GM18870 (cell line): ENCODE results near the gene SP100.
A peak's percentile ranks its signal among the peaks of the same experiment; 100 is the strongest.
"Not testable (repeated sequence)": the region's sequence is repeated elsewhere in the genome, so short reads cannot be mapped to it uniquely, and the experiment has no call there.

Experiments used
- ATAC-seq: cut with Tn5 transposase; IDR thresholded peaks from one replicate; pipeline ENCODE4 v1.9.1; 2021; ENCODE audit warnings: moderate library complexity; ENCODE audit not compliant: unreplicated experiment

SP100 gene

GRCh38 chr2:230418341-230419016 is 2.5 kb downstream of the SP100 start:
- no peak for ATAC-seq

- no peak for ATAC-seq
These were observed 3.2 kb downstream of the SP100 start for GRCh38 chr2:230419181-230419580.

DNA sequence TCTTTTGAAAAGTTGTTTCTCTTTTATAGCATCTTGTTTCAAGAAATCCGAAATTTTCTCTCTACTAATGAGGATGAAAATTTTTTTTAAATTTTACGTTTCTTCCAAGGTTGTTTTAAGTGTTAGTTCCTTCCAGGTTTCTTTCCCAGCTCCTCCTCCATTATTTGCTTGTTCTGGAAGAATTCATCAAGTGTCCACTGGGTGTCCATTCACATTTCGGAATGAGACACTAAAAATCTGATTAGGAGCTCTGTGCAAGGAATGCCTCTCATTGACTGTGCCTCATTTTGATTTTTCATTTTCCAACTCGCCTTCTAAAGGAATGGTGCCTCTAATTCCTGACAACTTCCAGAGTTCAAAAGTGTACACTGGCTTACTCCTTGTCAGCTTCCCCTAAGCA is 6.1 kb downstream of the SP100 start:
- ATAC-seq = no peak

- ATAC-seq = no peak
These were observed 8.0 kb downstream of the SP100 start for GRCh38 chr2:230423851-230424458.

DNA sequence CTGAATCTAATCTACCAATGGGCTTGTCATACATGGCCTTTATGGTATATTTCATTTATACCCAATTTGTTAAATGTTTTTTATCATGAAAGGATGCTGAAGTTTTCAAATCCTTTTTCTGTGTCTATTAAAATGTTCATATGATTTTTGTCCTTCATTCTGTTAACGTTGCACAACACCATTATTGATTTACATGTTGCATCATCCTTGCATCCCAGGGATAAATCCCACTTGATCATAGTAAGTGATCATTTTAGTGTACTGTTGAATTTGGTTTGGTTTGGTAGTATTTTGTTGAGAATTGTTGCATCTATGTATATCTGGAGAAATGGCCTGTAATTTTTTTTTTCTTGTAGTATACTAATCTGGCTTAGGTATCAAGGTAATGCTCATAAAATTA is 9.4 kb downstream of the SP100 start:
- no peak for ATAC-seq

GRCh38 chr2:230429513-230429912 is 13.5 kb downstream of the SP100 start:
- no peak for ATAC-seq

GRCh38 chr2:230430957-230431910 is 15.2 kb downstream of the SP100 start:
- ATAC-seq = no peak

DNA sequence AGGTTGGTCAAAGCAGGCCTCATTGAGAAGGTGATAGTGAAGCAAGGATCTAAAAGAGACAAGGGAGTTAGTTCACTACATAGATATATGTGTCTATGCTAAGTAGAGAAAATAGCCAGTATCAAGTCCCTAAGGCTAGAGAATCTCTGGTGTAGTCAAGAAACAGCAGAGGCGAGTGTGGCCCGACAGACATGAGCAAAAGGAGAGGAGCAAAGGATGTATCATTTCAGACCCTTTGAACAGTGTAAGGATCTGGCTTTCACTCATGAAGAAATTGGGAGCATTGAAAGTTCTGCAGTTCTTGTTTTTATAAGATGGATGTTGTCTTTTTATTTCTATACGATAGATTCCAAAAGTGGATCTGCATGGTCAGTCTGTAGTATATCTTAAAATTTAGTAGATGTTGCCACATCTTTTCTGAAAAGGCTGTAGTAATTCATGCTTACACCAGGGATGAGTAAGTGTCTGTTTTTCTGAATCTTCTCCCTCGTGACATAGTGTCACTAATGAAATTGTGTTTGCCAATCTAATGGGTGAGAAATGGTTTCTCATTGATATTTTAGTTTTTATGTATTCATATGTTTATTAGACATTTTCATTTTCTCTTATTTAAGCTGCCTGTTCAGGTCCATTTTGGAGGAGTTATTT is 18.8 kb downstream of the SP100 start:
- ATAC-seq = no peak

DNA sequence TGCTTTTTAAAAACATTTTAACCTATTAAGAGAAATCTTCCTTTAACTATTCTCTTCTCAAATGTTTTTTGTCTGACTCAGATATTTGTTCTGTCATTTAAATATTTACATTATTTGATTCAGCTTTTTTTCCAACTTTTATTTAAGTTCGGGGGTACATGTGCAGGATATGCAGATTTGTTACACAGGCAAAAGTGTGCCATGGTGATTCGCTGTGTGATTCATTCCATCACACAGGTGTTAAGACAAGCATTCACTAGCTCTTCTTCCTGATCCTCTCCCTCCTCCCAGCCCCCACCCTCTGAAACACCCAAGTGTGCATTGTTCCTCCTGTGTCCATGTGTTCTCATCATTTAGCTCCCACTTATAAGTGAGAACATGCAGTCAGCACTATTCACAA is 19.4 kb downstream of the SP100 start:
- no peak for ATAC-seq

GRCh38 chr2:230439121-230439520 is 23.1 kb downstream of the SP100 start:
- not testable (repeated sequence) for ATAC-seq

DNA sequence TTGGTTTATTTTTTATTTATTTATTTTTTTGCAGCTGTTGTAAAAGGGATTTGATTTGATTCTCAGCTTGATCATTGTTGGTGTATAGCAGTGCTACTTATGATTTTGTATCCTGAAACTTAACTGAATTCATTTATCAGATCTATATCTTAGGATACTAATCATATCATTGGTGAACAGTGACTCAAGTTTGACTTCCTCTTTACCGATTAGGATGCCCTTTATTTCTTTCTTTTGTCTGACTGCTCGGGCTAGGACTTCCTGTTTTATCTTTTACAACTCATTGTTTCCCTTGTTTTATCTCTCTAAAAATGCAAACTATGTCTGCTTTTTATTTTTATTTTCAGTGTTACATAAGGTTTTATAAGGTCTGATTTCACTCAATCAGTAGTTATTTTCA is 23.6 kb downstream of the SP100 start:
- ATAC-seq = no peak

DNA sequence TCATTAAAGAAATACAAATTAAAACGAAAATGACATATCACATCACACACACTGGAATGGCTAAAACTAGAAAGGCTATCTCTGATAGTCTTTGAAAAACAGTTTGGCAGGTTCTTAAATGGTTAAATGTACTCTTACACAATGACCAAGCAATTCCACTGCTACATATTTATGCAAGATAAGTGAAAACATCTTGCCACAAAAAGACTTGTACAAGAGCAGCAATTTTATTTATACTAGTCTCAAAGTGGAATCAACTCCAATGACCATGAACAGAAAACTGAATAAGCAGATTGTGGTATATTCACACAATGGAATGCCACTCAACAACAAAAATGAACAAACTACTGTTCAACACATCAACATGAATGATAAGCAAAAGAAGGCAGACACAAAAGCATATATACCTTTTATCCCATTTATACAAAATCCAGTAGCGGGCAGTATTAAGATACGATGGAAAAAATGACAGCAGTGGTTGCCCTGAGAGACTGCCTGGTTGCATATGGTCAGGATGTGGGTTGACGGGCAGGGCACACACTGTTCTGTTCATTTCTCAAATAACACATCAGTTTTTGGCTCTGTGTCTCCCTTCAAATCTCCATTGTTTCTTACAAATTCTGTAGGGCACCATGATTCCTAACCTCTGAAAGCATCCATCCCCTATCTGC is 25.4 kb downstream of the SP100 start:
- peak; percentile 56 for ATAC-seq

- ATAC-seq = no peak
These were observed 27.5 kb downstream of the SP100 start for GRCh38 chr2:230443541-230443940.

GRCh38 chr2:230444832-230445231 is 28.8 kb downstream of the SP100 start:
- ATAC-seq = peak; percentile 29

- no peak for ATAC-seq
These were observed 31.0 kb downstream of the SP100 start for GRCh38 chr2:230447036-230447435.

GRCh38 chr2:230447455-230448451 is 31.8 kb downstream of the SP100 start:
- ATAC-seq = peak; percentile 77

- no peak for ATAC-seq
These were observed 34.0 kb downstream of the SP100 start for GRCh38 chr2:230449901-230450467.

DNA sequence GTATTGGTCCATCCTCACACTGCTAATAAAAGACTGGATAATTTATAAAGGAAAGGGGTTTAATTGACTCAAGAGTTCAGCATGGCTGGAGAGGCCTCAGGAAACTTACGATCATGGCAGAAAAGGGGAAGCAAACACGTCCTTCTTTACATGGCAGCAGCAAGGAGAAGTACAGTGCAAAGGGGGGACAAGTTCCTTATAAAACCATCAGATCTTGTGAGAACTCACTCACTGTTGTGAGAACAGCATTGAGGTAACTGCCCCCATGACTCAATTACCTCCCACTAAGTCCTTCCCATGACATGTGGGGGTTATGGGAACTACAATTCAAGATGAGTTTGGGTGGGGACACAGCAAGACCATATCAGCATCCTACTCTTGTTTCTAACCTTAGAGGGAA is 37.0 kb downstream of the SP100 start:
- no peak for ATAC-seq

DNA sequence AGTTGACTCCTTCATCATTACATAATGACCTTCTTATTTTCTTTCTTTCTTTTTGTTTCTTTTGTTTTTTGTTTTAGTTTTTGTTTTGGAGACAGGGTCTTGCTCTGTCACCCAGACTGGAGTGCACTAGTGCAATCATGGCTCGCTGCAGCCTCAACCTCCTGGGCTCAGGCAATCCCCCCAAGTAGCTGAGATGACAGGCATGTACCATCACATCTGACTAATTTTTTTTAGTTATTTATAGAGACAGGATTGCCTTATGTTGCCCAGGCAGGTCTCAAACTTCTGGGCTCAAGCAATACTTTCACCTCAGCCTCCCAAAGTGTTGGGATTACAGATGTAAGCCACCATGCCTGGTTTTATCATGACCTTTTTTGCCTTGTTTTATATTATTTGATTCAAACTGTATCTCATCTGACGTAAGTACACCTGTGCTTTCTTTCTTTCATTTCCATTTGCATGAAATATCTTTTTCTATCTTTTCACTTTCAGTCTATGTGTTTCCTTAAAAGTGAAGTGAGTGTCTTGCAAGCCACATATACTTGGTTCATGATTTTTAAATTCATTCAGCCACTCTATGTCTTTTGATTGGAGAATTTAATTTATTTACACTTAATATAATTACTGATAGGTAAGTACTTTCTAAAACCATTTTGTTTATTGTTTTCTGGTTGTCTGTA is 39.1 kb downstream of the SP100 start:
- ATAC-seq = no peak
